K562 (cell line): Measurements from ENCODE around the gene ATG7.

ENCODE experiments used
- ATF1 ChIP-seq, 2 experiments: fragments of 450-650 bp in 1 of 2; IDR thresholded peaks; 2 replicates each; pipeline ENCODE4 v1.6.1; 2016; ENCODE audit warnings: missing compliant biosample characterization in 1 of 2, missing genetic modification characterization in 1 of 2
- CTCF ChIP-seq, 3 experiments: IDR thresholded peaks in 2 of 3; conservative IDR thresholded peaks in 1 of 3; 2 replicates each; pipeline ENCODE4 v1.5.1; 2011 to 2012; ENCODE audit warnings: low read length in 3 of 3, mild to moderate bottlenecking in 3 of 3, control low read depth in 2 of 3, improper control_type of control experiment in 1 of 3, inconsistent platforms in 1 of 3, low read depth in 1 of 3, mixed read lengths in 1 of 3, moderate library complexity in 1 of 3; ENCODE audit not compliant: insufficient read depth in 2 of 3
- ESRRA ChIP-seq: fragments of 450-650 bp; IDR thresholded peaks from 2 replicates; pipeline ENCODE4 v1.6.1; 2014; ENCODE audit warnings: low read depth, mild to moderate bottlenecking, moderate library complexity, borderline replicate concordance
- JUN ChIP-seq, 2 experiments: sonication (generic) in 1 of 2; formaldehyde crosslinking in 1 of 2; IDR thresholded peaks; 2 replicates each; pipeline versions ENCODE4 v1.6.1 to v1.8.0; 2012 to 2022; ENCODE audit warnings: borderline replicate concordance in 2 of 2, mild to moderate bottlenecking in 2 of 2, improper control_type of control experiment in 1 of 2, low read depth in 1 of 2, low read length in 1 of 2, missing genetic modification reagents in 1 of 2
- JUNB ChIP-seq: fragments of 450-650 bp; formaldehyde crosslinking; conservative IDR thresholded peaks from 2 replicates; pipeline ENCODE4 v1.4.0; 2020; ENCODE audit warnings: mild to moderate bottlenecking
- POLR2AphosphoS2 ChIP-seq: IDR thresholded peaks from 2 replicates; pipeline ENCODE4 v1.6.1; 2012; ENCODE audit warnings: low read length, improper control_type of control experiment
- UBTF ChIP-seq, 2 experiments: IDR thresholded peaks; 2 replicates each; pipeline ENCODE4 v1.6.1; 2012; ENCODE audit warnings: improper control_type of control experiment in 2 of 2, low read depth in 2 of 2, low read length in 2 of 2, borderline replicate concordance in 1 of 2
- ZNF644 ChIP-seq: fragments of 200-800 bp; sonication (Bioruptor generic); IDR thresholded peaks from 2 replicates; pipeline ENCODE4 v1.6.1; 2016; ENCODE audit warnings: low read depth, missing genetic modification characterization, missing compliant biosample characterization

- TF ChIP-seq ESRRA: no peak
- no peak for TF ChIP-seq JUNB (CRISPR knock-in tag)
- no peak for TF ChIP-seq JUN (IDR thresholded peaks at IDR 0.05; ENCODE audit: borderline replicate concordance, low read depth, low read length)
- no peak for TF ChIP-seq JUN (CRISPR knock-in tag; IDR thresholded peaks at IDR 0.05; ENCODE audit: borderline replicate concordance)
- no peak for TF ChIP-seq ZNF644 (tag)
- TF ChIP-seq POLR2AphosphoS2: no peak
- TF ChIP-seq ATF1 (CRISPR knock-in tag; IDR thresholded peaks at IDR 0.05): no peak
- TF ChIP-seq ATF1 (tag; IDR thresholded peaks at IDR 0.05): no peak
- TF ChIP-seq UBTF (IDR thresholded peaks at IDR 0.05; ENCODE audit: borderline replicate concordance in 1 of 2, low read depth in 2 of 2, low read length in 2 of 2): no peak
- TF ChIP-seq CTCF (IDR thresholded peaks at IDR 0.05 in 2 of 3, conservative IDR thresholded peaks at IDR 0.05 in 1 of 3; ENCODE audit: insufficient read depth in 2 of 3, low read depth in 1 of 3, low read length in 3 of 3): no peak
Observed at GRCh38 chr3:11349446-11349845, 77.2 kb downstream of the ATG7 start.
